ENCODE results near the gene CLEC12A. TPM values are rescaled to one million over a fixed set of nuclear protein-coding genes. Genes with fewer than 3 reads are reported as not detected.
"Not testable (repeated sequence)": the region's sequence is repeated elsewhere in the genome, so short reads cannot be mapped to it uniquely, and the experiment has no call there.

Gene CLEC12A
- total and polyA plus RNA-seq, 5 experiments from 2014 or later: 0.15 to 0.31 TPM; not detected in 3

DNA sequence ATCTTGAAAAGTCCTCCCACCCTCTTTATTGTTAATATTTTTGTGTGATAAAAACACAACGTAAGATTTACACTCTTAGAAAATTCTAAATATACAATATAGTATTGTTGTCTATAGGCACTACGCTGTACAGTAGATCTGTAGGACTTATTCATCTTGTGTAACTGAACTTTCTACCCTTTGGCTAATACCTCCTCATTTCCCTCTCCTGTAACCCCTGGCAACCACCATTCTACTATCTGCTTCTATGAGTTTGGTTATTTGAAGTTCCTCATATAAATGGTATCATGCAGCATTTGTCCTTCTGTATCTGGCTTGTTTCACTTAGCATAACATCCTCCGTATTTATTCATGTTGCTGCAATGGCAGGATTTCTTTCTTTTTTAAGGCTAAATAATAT is 54.0 kb downstream of the CLEC12A start:
- peaks cover 0 to 2% (median 0%) of the 10 kb centered on the region in 4 donors for H3K4me1 Mint-ChIP-seq

DNA sequence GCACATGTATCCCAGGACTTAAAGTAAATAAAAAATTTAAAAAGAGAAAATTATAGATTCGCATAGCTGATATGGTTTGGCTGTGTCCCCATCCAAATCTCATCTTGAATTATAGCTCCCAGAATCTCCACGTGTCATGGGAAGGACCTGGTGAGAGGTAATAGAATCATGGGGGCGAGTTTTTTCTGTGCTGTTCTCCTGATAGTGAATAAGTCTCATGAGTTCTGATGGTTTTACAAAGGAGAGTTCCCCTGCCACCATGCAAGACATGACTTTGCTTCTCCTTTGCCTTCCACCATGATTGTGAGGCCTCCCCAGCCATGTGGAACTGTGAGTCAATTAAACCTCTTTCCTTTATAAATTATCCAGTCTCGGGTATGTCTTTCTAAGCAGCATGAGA is 55.5 kb downstream of the CLEC12A start:
- H3K9me3 Mint-ChIP-seq, POLR2A ChIA-PET, H3K27me3 Mint-ChIP-seq, H3K36me3 Mint-ChIP-seq, ATAC-seq, H3K4me1 Mint-ChIP-seq, H3K4me3 Mint-ChIP-seq, H3K27ac Mint-ChIP-seq, DNase-seq: not testable (repeated sequence)

More for the DNA sequence above, 54.0 kb downstream of the CLEC12A start:
- DNase-seq (no peak), ATAC-seq (no peak)
- Mint-ChIP-seq H3K9me3 (no peaks in the 10 kb centered on the region), H3K27ac (no peak overlapping the region), H3K36me3 (peaks cover 0 to 2% (median 0%) of the 10 kb centered on the region in 3 donors), H3K4me3 (no peak overlapping the region), H3K27me3 (peaks cover 0 to 7% (median 2%) of the 10 kb centered on the region in 5 donors)
- POLR2A ChIA-PET: no interaction called here

DNA sequence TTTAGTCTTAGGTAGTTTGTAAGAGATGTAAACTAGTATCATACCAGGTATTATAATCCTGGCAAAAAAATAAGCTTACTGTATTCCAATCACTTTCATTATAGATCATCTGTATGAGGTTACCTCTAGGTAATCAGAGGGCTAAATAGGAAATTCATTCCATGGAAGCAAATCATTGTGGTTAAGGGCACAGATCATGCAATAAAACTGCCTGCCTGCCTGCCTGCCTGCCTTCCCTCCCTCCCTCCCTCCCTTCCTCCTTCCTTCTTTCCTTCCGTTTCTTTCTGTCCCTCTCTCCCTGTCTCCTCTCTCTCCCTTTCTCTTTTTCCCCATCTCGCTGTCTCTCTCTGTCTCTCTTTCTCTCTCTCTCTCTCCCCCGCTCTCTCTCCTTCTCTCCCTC is 56.1 kb downstream of the CLEC12A start:
- POLR2A ChIA-PET: no interaction called here
- Mint-ChIP-seq H3K36me3 (no peaks in the 10 kb centered on the region), H3K4me1 (peaks cover 0 to 2% (median 0%) of the 10 kb centered on the region in 4 donors), H3K27ac (no peak overlapping the region), H3K27me3 (peaks cover 0 to 7% (median 2%) of the 10 kb centered on the region in 5 donors), H3K9me3 (no peaks in the 10 kb centered on the region), H3K4me3 (no peak overlapping the region)
- DNase-seq (no peak), ATAC-seq (no peak)

DNA sequence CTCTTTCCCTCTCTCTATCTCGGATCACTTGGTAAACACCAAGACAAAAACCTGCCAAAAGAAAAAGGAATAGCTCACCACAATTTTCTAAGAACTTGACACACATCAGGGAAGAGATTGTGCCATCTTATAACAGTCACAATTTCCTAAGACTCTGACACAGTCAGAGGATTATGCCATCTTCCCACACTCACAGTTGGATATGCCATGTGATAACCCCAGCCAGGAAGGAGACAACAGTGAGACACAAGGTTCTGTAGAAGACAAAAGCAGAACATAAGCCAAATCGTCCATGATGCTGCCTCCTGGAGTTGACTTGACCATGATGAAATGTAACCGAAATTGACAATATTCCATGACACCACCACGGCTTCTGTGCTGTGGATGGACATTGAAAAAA is 56.5 kb downstream of the CLEC12A start:
- POLR2A ChIA-PET: no interaction called here
- Mint-ChIP-seq H3K4me1 (peaks cover 0 to 2% (median 0%) of the 10 kb centered on the region in 4 donors), H3K4me3 (no peak overlapping the region), H3K27me3 (peaks cover 0 to 7% (median 2%) of the 10 kb centered on the region in 5 donors), H3K36me3 (no peaks in the 10 kb centered on the region), H3K27ac (no peak overlapping the region), H3K9me3 (no peaks in the 10 kb centered on the region)
- ATAC-seq (no peak), DNase-seq (no peak)

DNA sequence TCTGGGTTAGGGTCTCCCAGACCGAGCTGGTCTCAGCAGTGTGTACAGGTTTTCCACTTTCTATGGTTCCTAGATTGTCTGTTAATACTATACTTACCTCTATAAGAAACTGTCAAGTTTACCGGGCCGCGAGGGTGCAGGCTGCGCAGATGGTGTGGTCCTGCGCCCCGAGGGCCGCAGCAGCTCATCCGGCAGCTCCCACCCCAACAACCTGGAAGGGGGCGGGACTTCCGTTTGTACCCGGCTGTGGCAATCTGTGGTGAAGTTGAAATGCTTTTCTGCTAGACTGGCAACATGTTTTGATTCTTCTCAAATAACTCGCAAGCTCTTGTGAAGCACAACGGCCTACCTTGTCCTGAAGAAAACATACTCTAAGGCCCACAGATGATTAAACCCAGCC is 59.2 kb downstream of the CLEC12A start, which contains the start of gene CLEC9A:
CLEC9A (plus strand) TSS at position 237 of the 400 bp plus-strand sequence. CDS start 22,006 bp downstream, outside the sequence.
- Mint-ChIP-seq H3K36me3 (no peaks in the 10 kb centered on the region), H3K27ac (no peak within 1 kb of the TSS), H3K9me3 (no peaks in the 10 kb centered on the region), H3K4me1 (peaks cover 0 to 2% (median 0%) of the 10 kb centered on the region in 4 donors), H3K27me3 (peaks cover 0 to 7% (median 2%) of the 10 kb centered on the region in 5 donors), H3K4me3 (no peak within 1 kb of the TSS)
- DNase-seq: no peak
- no peak for ATAC-seq
- POLR2A ChIA-PET: no interaction called here

DNA sequence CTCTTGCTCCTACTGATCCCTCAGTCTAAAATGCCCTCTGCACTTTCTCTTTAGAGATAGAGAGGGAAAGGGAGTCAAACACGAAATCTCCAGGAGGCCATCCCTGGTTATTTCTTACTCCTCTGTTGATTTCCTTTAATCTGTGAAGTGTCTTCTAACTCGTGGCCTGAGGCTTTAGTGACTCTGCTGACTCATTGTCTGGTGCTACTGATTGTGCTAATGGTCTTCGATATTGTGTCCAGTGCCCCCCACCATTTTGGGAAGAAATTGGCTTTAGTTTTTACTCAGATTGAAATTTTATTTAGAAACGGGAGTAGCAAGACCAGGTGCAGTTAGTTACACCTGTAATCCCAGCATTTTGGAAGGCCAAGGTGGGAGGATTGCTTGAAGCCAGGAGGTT is 60.1 kb downstream of the CLEC12A start:
- no peak for ATAC-seq
- Mint-ChIP-seq H3K27ac (no peak overlapping the region), H3K4me1 (peaks cover 0 to 2% (median 0%) of the 10 kb centered on the region in 4 donors), H3K27me3 (peaks cover 0 to 7% (median 2%) of the 10 kb centered on the region in 5 donors), H3K36me3 (no peaks in the 10 kb centered on the region), H3K4me3 (no peak overlapping the region), H3K9me3 (no peaks in the 10 kb centered on the region)
- DNase-seq: no peak
- POLR2A ChIA-PET: no interaction called here

DNA sequence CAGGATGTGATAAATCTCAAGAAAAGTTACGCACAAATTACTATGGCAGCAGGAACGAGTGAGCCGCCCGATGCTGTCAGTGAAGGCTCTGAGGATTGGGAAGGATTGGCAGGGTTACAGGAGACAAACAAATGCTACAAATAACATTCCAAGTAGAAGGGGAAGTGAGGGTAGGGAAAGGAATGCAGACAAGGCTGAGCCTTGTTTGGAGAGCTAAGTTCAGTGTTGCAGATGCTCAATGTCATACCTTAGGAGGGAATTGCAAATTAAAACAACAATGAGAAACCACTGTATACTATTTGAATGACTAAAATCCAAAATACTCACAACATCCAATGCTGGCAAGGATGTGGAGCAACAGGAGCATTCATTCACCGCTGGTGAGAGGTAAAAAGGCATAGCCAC is 60.6 kb downstream of the CLEC12A start:
- peaks cover 0 to 2% (median 0%) of the 10 kb centered on the region in 4 donors for H3K4me1 Mint-ChIP-seq
- no peaks in the 10 kb centered on the region for H3K36me3 Mint-ChIP-seq
- H3K4me3 Mint-ChIP-seq: no peak overlapping the region
- H3K27me3 Mint-ChIP-seq: peaks cover 0 to 7% (median 2%) of the 10 kb centered on the region in 5 donors
- H3K9me3 Mint-ChIP-seq: no peaks in the 10 kb centered on the region
- DNase-seq (no peak), ATAC-seq (no peak)
- POLR2A ChIA-PET: no interaction called here
- H3K27ac Mint-ChIP-seq: no peak overlapping the region

DNA sequence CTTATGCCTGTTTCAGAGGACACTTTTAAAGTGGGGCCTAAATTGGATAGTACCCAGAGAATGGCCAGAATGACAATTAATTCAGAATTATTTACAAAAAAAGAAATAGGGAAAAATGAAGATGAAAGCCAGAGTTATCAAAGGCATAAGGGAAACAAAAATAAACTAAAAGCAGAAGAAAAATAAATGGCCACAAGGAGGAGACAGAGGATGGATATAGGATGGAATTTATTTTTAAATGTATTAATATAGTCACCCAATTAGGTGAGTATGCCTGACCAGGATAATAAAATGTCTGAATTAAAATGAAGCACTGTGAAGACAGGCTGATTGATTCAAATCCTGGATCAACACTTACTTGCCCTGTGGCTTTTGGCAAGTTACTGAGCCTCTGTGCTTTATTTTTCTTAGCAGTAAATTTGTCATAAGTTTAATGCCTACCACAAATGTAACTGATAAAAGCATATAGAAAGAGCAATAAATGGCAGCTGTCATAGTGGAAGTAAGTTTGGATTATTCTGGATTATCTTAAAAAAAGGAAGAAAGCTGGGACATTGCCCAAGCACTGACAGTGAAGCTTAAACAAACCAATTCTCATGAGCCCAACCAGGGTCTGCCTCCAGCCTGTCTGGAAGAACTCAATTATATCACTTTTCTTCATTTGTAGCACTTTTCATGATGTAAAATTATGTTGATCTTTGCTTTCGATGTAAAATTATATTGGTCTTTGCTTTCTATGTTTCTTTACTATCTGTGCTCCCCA is 62.8 kb downstream of the CLEC12A start:
- peaks cover 0 to 10% (median 5%) of the 10 kb centered on the region in 5 donors for H3K27me3 Mint-ChIP-seq
- POLR2A ChIA-PET: no interaction called here
- DNase-seq (no peak), ATAC-seq (no peak)
- H3K4me3 Mint-ChIP-seq: no peak overlapping the region
- H3K36me3 Mint-ChIP-seq: no peaks in the 10 kb centered on the region
- H3K4me1 Mint-ChIP-seq: no peaks in the 10 kb centered on the region
- H3K9me3 Mint-ChIP-seq: no peaks in the 10 kb centered on the region
- H3K27ac Mint-ChIP-seq: no peak overlapping the region

Other genes starting within 250 kb of the CLEC12A start
- under 1 TPM; 0.52 to 0.96 TPM for gene CLECL1, start 238.3 kb upstream of the CLEC12A start, total RNA-seq
- under 1 TPM in 1 of 3 donors, not detected in 2; 0.35 TPM for gene CLECL1, start 238.3 kb upstream of the CLEC12A start, polyA plus RNA-seq
- gene CD69, start 210.5 kb upstream of the CLEC12A start, total RNA-seq: 10 to 100 TPM; 30.7 to 34.0 TPM
- 100 to 1,000 TPM in 1 of 3 donors, 10 to 100 TPM in 2; 73.5 to 248 (median 87.9) TPM for gene CD69, start 210.5 kb upstream of the CLEC12A start, polyA plus RNA-seq
- 1 to 10 TPM in 1 of 2 experiments, under 1 TPM in 1; 0.93 to 1.3 TPM for gene KLRF1, start 143.9 kb upstream of the CLEC12A start, total RNA-seq
- gene KLRF1, start 143.9 kb upstream of the CLEC12A start, polyA plus RNA-seq: 10 to 100 TPM in 1 of 3 donors, under 1 TPM in 2; 0.83 to 83.4 (median 0.92) TPM
- 10 to 100 TPM; 85.1 to 95.6 TPM for gene CLEC2B, start 102.1 kb upstream of the CLEC12A start, total RNA-seq
- 10 to 100 TPM; 36.8 to 78.4 (median 41.9) TPM for gene CLEC2B, start 102.1 kb upstream of the CLEC12A start, polyA plus RNA-seq
- gene KLRF2, start 89.9 kb upstream of the CLEC12A start, total RNA-seq: not detected
- not detected for gene KLRF2, start 89.9 kb upstream of the CLEC12A start, polyA plus RNA-seq
- gene CLEC2A, start 39.0 kb upstream of the CLEC12A start, total RNA-seq: not detected
- not detected for gene CLEC2A, start 39.0 kb upstream of the CLEC12A start, polyA plus RNA-seq
- gene CLEC1B, start 27.7 kb downstream of the CLEC12A start, total RNA-seq: not detected
- gene CLEC1B, start 27.7 kb downstream of the CLEC12A start, polyA plus RNA-seq: not detected
- gene CLEC12B, start 39.2 kb downstream of the CLEC12A start, total RNA-seq: not detected
- not detected for gene CLEC12B, start 39.2 kb downstream of the CLEC12A start, polyA plus RNA-seq
- gene CLEC9A, start 59.3 kb downstream of the CLEC12A start, total RNA-seq: not detected
- not detected for gene CLEC9A, start 59.3 kb downstream of the CLEC12A start, polyA plus RNA-seq
- not detected for gene CLEC1A, start 127.6 kb downstream of the CLEC12A start, total RNA-seq
- not detected for gene CLEC1A, start 127.6 kb downstream of the CLEC12A start, polyA plus RNA-seq
- gene CLEC7A, start 158.8 kb downstream of the CLEC12A start, total RNA-seq: not detected
- under 1 TPM in 1 of 3 donors, not detected in 2; 0.44 TPM for gene CLEC7A, start 158.8 kb downstream of the CLEC12A start, polyA plus RNA-seq
- gene OLR1, start 200.7 kb downstream of the CLEC12A start, total RNA-seq: not detected
- gene OLR1, start 200.7 kb downstream of the CLEC12A start, polyA plus RNA-seq: not detected
- gene TMEM52B, start 207.6 kb downstream of the CLEC12A start, total RNA-seq: not detected
- not detected for gene TMEM52B, start 207.6 kb downstream of the CLEC12A start, polyA plus RNA-seq
- 10 to 100 TPM; 55.5 to 56.1 TPM for gene GABARAPL1, start 241.5 kb downstream of the CLEC12A start, total RNA-seq
- 10 to 100 TPM; 10.0 to 35.3 (median 12.2) TPM for gene GABARAPL1, start 241.5 kb downstream of the CLEC12A start, polyA plus RNA-seq